Bronchial epithelial cell (primary cell): ENCODE measurements around the gene FADS1. TPM values are rescaled to one million over a fixed set of nuclear protein-coding genes. Genes with fewer than 3 reads are reported as not detected.

ENCODE experiments used
- DNase-seq: peaks from one replicate; pipeline ENCODE4 v3.0.0-alpha.2; 2010; ENCODE audit warnings: low read depth
- FAIRE-seq: peaks from 2 replicates; lab custom pipeline; 2011; peaks lifted over from hg19 to GRCh38; lab: Jason Lieb, UNC
- H3K27me3 ChIP-seq: 2 replicates; pipeline ENCODE4 v1.5.1; 2011; ENCODE audit warnings: low read length; ENCODE audit not compliant: control insufficient read depth, insufficient read depth
- H3K36me3 ChIP-seq: 2 replicates; pipeline ENCODE4 v1.5.1; 2011; ENCODE audit warnings: low read length; ENCODE audit not compliant: control insufficient read depth, insufficient read depth
- H3K4me3 ChIP-seq: 2 replicates; pipeline ENCODE4 v1.5.1; 2011; ENCODE audit warnings: mild to moderate bottlenecking, low read depth, low read length, control low read depth
- CTCF ChIP-seq: IDR thresholded peaks from 2 replicates; pipeline ENCODE4 v1.5.1; 2011; ENCODE audit warnings: mild to moderate bottlenecking, moderate library complexity, low read length, control low read depth, inconsistent platforms; ENCODE audit not compliant: insufficient read depth, severe bottlenecking
- total RNA-seq: library from RNA; depleted of rRNA; stranded (reverse); fragments of >200 nt; gene quantifications from 2 replicates; pipeline ENCODE4 v1.2.1, GENCODE V29; 2014

FADS1 gene
- total RNA-seq, 1 donor from 2014 or later: 46.9 TPM

GRCh38 chr11:61756147-61756451 lies 60.7 kb downstream of the FADS1 start:
- peaks cover 9% of the 10 kb centered on the region for H3K27me3 ChIP-seq
- FAIRE-seq (no peak), DNase-seq (no peak)
- H3K4me3 ChIP-seq: no peak overlapping the region
- no peak for TF ChIP-seq CTCF
- no peaks in the 10 kb centered on the region for H3K36me3 ChIP-seq

- no peaks in the 10 kb centered on the region for H3K36me3 ChIP-seq
- FAIRE-seq (no peak), DNase-seq (no peak)
- H3K27me3 ChIP-seq: peaks cover 7% of the 10 kb centered on the region
- H3K4me3 ChIP-seq: no peak overlapping the region
- TF ChIP-seq CTCF: no peak
Observed at GRCh38 chr11:61754534-61755482, 62.0 kb downstream of the FADS1 start.

GRCh38 chr11:61753672-61754071 lies 63.1 kb downstream of the FADS1 start:
- DNase-seq (no peak), FAIRE-seq (no peak)
- no peak for TF ChIP-seq CTCF
- Histone ChIP-seq H3K36me3 (no peaks in the 10 kb centered on the region), H3K4me3 (no peak overlapping the region), H3K27me3 (peaks cover 7% of the 10 kb centered on the region)

GRCh38 chr11:61752925-61753521 lies 63.8 kb downstream of the FADS1 start:
- TF ChIP-seq CTCF: no peak
- H3K27me3 ChIP-seq: peaks cover 7% of the 10 kb centered on the region
- no peaks in the 10 kb centered on the region for H3K36me3 ChIP-seq
- H3K4me3 ChIP-seq: no peak overlapping the region
- FAIRE-seq (no peak), DNase-seq (no peak)

GRCh38 chr11:61752117-61752924 lies 64.5 kb downstream of the FADS1 start, which contains the start of gene MYRF:
MYRF (plus strand) TSS chr11:61752636; CDS start chr11:61752745, 109 bp downstream.
- FAIRE-seq: no peak
- TF ChIP-seq CTCF: peak; percentile 58
- Histone ChIP-seq H3K36me3 (no peaks in the 10 kb centered on the region), H3K4me3 (peak within 1 kb of the TSS; percentile 10), H3K27me3 (peaks cover 7% of the 10 kb centered on the region)
- DNase-seq: no peak
